Mucosa of stomach (tissue), 1 donor: ENCODE results near the gene CEACAM6.

Experiments used
- H3K27me3 ChIP-seq: one replicate; pipeline ENCODE4 v1.7.0; 2013; ENCODE audit warnings: mild to moderate bottlenecking, low read length; ENCODE audit not compliant: control insufficient read depth, insufficient read depth
- H3K36me3 ChIP-seq: one replicate; pipeline ENCODE4 v1.7.0; 2013; ENCODE audit warnings: low read length; ENCODE audit not compliant: control insufficient read depth, insufficient read depth
- H3K4me1 ChIP-seq: one replicate; pipeline ENCODE4 v1.7.0; 2013; ENCODE audit warnings: mild to moderate bottlenecking, low read length; ENCODE audit not compliant: control insufficient read depth, insufficient read depth
- H3K4me3 ChIP-seq: one replicate; pipeline ENCODE4 v1.7.0; 2013; ENCODE audit warnings: low read length
- H3K9ac ChIP-seq: one replicate; pipeline ENCODE4 v1.7.0; 2013; ENCODE audit warnings: mild to moderate bottlenecking, low read length, moderate library complexity
- H3K9me3 ChIP-seq: one replicate; pipeline ENCODE4 v1.7.0; 2013; ENCODE audit warnings: mild to moderate bottlenecking, low read length, moderate library complexity; ENCODE audit not compliant: control insufficient read depth
- donor health status: Pancreatic carcinoma.

CEACAM6 gene

DNA sequence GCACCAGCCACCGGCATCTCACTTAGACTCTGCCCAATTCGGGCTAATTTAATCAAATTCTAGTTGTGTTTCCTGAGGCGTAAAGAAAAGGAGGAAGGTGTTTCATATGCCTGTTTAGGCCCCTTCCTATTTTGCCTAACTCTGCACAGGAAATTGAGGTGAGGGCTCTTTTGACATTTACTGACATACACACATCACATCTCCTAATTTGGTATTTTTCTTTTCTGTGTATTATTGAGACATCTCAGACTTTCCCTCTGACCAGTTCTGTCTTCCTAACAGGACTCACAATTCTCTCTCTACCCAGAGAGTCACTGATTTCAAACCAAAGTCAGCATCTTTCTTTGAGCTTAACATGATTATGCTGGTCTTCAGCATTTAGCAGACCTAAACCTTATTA, 49.0 kb downstream of the CEACAM6 start:
- no peaks in the 10 kb centered on the region for H3K4me1 ChIP-seq
- no peak overlapping the region for H3K4me3 ChIP-seq
- H3K36me3 ChIP-seq: no peaks in the 10 kb centered on the region
- no peak overlapping the region for H3K9ac ChIP-seq
- no peaks in the 10 kb centered on the region for H3K27me3 ChIP-seq
- no peaks in the 10 kb centered on the region for H3K9me3 ChIP-seq

DNA sequence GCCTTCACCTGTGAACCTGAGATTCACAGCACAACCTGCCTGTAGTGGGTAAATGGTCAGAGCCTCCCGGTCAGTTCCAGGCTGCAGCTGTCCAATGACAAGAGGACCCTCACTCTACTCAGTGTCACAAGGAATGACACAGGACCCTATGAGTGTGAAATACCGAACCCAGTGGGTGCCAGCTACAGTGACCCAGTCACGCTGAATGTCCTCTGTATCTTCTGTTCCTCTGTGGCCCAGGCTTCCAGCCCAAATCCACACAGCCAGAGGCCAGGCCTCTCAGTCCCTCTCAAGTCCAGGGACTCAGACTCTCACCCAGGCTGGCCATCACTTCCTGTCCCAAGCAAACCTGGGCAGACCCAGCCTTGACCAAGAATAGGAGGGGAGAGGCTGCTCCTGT, 51.8 kb downstream of the CEACAM6 start:
- Histone ChIP-seq H3K36me3 (no peaks in the 10 kb centered on the region), H3K27me3 (no peaks in the 10 kb centered on the region), H3K9ac (no peak overlapping the region), H3K9me3 (no peaks in the 10 kb centered on the region), H3K4me1 (no peaks in the 10 kb centered on the region), H3K4me3 (no peak overlapping the region)

DNA sequence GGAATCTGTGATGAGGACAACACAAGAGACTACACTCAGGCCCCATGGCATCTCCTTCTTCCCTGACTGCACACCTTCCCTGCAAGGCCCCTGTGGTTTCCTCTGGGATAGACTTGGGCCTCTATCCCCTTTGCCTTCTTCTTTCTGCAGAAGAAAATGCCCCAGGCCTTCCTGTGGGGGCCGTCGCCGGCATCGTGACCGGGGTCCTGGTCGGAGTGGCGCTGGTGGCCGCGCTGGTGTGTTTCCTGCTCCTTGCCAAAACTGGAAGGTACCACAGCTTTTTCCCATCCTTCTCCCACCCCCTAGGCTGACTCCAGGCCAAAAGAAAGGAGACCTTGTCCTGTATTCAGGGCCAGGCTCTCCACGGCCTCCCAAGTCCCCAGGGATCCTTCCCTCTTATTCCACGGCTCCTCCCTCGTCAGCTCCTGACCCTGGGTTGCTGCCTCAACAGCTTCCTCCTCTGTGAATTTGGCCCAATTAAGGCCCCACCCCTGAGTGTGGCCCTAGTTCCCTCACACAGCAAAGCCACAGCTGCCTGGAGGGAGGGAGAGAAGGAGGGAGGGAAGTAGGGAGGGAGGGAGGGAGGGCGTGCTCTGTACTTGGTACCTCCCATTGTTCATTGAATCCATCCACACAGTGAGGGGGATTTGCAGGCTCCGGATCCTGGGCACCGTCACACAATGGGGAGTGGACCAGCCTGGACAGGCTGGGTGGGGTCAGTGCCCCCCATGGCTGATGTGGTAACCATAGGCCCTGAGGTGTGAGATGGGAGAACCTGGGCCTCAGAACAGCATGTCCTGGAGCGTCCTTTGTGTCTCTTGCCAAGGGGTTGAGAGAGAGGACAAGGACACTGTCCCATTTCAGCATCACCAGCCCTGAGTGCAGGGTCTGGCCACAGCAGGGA, 53.6 kb downstream of the CEACAM6 start:
- no peaks in the 10 kb centered on the region for H3K9me3 ChIP-seq
- H3K4me3 ChIP-seq: no peak overlapping the region
- H3K36me3 ChIP-seq: no peaks in the 10 kb centered on the region
- no peak overlapping the region for H3K9ac ChIP-seq
- H3K4me1 ChIP-seq: no peaks in the 10 kb centered on the region
- no peaks in the 10 kb centered on the region for H3K27me3 ChIP-seq

DNA sequence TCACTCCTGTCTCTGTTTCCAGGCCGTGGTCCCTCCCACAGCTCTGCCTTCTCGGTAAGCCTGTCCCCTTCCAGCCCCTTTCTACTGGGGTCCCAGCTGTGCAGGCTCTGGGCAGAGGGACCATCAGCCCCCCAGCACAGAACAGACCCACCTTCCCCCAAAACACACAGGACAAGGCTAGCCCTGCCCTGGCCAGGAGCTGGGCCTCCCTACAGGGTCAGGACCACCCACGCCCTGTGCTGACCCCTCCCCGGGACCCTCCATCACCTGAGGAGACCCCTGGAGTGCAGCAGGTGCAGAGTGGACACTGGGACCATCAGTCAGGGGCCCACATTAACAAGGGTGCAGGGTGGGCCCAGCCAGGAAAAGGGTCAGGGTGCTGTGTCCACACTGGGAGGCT, 55.0 kb downstream of the CEACAM6 start:
- H3K36me3 ChIP-seq: no peaks in the 10 kb centered on the region
- no peak overlapping the region for H3K4me3 ChIP-seq
- no peaks in the 10 kb centered on the region for H3K4me1 ChIP-seq
- no peaks in the 10 kb centered on the region for H3K27me3 ChIP-seq
- H3K9me3 ChIP-seq: no peaks in the 10 kb centered on the region
- H3K9ac ChIP-seq: no peak overlapping the region

DNA sequence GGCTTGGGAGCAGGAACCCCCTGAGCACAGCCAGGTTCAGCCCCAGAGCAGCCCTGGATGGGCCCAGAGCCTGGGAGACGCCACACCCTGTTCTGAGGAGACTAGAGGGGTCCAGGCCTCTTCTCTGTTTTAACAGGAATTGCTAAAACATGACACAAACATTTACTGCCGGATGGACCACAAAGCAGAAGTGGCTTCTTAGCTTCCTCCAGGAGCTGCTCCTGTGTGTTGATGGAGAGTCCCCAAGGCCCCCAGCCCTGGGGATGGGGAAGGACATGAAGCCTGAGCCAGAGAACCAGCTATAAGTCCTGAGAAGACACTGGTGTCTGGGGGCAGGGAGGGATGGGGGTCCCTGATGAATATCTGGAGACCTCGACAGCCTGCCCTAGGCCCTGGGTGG, 55.7 kb downstream of the CEACAM6 start:
- H3K9me3 ChIP-seq: no peaks in the 10 kb centered on the region
- H3K4me3 ChIP-seq: no peak overlapping the region
- no peak overlapping the region for H3K9ac ChIP-seq
- no peaks in the 10 kb centered on the region for H3K4me1 ChIP-seq
- H3K27me3 ChIP-seq: no peaks in the 10 kb centered on the region
- no peaks in the 10 kb centered on the region for H3K36me3 ChIP-seq

DNA sequence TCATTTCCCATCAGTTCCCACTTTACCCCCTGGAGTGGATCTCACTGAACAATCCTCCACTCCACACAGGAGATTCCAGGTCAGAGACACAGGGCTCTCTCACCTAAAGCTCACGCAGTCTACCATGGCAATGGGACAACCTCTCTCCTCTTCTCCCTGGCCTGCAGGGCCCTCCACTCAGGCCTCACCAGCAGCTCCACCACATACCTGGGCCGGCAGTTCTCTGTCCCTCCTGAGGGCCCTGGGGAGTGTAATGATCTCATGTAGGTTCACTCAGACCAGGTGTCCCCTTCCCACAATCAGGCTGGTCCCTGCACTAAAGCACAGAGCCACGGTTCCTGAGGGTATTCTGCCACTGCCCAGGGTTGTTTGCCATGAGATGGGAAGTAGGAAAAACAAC, 56.7 kb downstream of the CEACAM6 start:
- Histone ChIP-seq H3K27me3 (no peaks in the 10 kb centered on the region), H3K9me3 (no peaks in the 10 kb centered on the region), H3K4me3 (no peak overlapping the region), H3K9ac (no peak overlapping the region), H3K36me3 (no peaks in the 10 kb centered on the region), H3K4me1 (no peaks in the 10 kb centered on the region)

DNA sequence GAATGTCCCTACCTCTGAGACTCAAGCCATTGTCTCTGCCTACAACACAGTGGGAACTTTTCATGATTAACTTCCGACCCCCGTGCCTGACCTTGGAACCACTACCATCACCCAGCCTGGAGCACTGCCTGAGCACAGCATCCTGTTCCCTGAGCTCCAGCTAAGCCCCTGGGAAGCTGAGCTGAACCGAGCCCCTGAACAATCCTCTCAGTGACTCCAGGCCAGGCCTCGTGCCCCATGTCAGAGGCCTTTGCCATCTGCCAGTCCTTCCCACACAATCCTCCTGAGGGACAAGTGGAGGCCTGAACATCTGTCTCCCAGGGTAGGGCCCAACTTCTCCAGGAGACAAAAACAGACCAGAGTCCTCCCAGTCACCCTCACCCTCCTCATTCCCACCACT, 58.6 kb downstream of the CEACAM6 start:
- no peaks in the 10 kb centered on the region for H3K36me3 ChIP-seq
- no peaks in the 10 kb centered on the region for H3K27me3 ChIP-seq
- H3K4me1 ChIP-seq: no peaks in the 10 kb centered on the region
- H3K9ac ChIP-seq: no peak overlapping the region
- H3K9me3 ChIP-seq: no peaks in the 10 kb centered on the region
- no peak overlapping the region for H3K4me3 ChIP-seq

DNA sequence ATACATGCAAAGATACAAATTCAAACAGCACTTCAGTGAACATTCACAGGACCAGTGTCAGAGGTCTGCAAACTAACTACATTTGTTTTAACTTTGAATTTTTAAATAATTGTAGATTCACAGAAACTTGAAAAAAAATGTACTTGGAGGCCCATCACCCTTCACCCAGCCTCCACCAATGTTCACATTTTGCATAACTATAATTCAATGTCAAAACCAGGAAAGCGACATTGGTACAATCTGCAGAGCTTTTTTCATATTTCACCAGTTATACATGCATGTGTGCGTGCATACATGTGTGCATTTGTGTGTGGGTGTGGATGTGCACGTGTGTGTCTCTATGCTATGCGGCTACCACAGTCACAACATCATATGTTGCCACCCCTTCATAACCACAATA, 60.0 kb downstream of the CEACAM6 start:
- Histone ChIP-seq H3K4me1 (no peaks in the 10 kb centered on the region), H3K4me3 (no peak overlapping the region), H3K9ac (no peak overlapping the region), H3K27me3 (no peaks in the 10 kb centered on the region), H3K9me3 (no peaks in the 10 kb centered on the region), H3K36me3 (no peaks in the 10 kb centered on the region)

DNA sequence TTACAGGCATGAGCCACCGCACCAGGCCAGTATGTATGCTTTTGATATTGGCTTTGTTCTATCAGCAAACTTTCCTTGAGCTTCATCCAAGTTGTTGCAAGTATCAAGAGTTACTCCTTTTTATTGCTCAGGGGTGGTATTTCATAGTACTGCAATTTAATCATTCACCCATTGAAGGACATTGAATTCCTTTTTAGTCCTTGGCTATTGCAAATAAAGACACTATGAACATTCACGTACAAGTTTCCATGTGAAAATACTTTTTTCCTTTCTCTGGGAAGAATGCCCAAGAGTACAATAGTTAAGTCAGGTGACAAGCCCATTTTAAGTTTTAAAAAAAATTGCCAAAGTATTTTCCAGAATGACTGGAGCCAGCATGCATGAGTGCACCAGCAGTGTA, 61.4 kb downstream of the CEACAM6 start:
- Histone ChIP-seq H3K36me3 (no peaks in the 10 kb centered on the region), H3K9me3 (no peaks in the 10 kb centered on the region), H3K4me1 (no peaks in the 10 kb centered on the region), H3K27me3 (no peaks in the 10 kb centered on the region), H3K9ac (no peak overlapping the region), H3K4me3 (no peak overlapping the region)

DNA sequence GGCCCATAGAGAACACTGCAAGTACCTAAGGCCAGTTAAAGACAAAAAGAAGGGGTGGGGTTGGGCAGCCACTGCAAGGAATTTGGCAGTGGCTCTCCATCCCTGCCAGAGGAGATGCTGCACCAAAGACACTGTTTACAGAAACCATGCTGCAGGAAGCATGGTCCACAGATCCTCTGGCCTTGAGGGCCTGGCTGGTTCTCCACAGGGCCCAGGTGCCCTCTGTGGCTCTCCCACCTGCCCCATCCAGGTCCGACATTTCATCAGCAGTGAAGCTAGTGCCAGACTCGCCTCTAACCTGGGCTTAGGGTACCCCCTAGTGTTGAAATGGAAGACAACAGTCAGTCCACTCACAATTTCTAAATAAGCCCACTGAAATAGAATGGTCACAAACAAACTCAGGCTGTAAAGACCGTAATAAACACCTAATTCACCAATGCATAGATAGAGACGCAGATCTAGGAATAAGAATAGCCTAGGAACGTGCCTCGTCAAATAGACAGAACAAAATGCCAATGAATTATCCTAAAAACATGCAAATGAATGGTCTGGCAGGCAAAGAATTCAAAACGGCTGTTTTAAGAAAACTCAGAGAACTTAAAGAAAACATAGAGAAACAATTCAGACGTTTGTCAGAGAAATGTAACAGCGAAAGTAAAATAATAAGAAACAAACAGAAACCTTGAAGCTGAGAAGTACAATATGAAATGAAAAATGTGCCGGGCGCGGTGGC, 65.8 kb downstream of the CEACAM6 start:
- Histone ChIP-seq H3K9ac (no peak overlapping the region), H3K36me3 (no peaks in the 10 kb centered on the region), H3K4me1 (no peaks in the 10 kb centered on the region)

More for the DNA sequence above, 65.8 kb downstream of the CEACAM6 start:
- no peaks in the 10 kb centered on the region for H3K9me3 ChIP-seq
- no peaks in the 10 kb centered on the region for H3K27me3 ChIP-seq
- no peak overlapping the region for H3K4me3 ChIP-seq
